ENCODE results near the gene PIMREG.

DNA sequence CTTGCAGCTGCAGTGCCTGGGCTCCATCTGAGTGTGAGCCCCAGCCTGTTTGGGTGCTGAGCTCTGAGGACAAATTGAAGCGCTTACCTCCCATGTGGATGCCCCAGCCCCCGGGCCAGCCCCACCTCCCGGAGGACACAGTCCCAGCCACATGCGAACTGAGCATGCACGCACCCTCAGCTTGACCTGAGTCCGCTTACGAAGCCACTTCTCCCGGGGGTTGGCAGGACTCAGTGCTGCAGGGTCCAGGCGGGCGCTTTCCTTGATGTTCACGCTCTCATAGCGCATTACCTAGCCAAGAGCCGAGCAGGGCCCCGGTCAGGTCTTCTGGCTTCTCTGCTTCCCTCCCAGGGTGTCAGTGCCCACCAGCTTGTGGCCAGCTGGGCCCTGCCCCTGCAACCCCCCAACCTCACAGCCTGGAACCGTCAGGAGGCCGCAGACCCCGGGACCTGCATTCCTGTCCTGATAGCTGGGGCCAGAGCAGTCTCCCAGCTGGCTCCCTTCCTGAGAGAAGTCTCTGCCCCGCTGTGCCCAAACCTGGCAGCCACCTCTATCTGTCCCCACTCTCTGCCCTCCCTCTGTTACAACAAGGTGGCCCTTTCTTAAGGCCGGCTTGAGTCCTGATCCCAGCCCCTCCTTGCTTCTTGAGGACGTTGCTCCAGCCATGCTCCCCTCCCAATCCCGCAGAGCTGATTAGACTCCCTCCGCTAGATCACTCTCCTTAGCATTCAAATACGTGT, 24.0 kb downstream of the PIMREG start:
- TF ChIP-seq, protein P1, sequence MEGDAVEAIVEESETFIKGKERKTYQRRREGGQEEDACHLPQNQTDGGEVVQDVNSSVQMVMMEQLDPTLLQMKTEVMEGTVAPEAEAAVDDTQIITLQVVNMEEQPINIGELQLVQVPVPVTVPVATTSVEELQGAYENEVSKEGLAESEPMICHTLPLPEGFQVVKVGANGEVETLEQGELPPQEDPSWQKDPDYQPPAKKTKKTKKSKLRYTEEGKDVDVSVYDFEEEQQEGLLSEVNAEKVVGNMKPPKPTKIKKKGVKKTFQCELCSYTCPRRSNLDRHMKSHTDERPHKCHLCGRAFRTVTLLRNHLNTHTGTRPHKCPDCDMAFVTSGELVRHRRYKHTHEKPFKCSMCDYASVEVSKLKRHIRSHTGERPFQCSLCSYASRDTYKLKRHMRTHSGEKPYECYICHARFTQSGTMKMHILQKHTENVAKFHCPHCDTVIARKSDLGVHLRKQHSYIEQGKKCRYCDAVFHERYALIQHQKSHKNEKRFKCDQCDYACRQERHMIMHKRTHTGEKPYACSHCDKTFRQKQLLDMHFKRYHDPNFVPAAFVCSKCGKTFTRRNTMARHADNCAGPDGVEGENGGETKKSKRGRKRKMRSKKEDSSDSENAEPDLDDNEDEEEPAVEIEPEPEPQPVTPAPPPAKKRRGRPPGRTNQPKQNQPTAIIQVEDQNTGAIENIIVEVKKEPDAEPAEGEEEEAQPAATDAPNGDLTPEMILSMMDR (IDR thresholded peaks at IDR 0.05), result no peak
- no peak for TF ChIP-seq POLR2A (IDR thresholded peaks at IDR 0.05)
- TF ChIP-seq POLR2AphosphoS5 (IDR thresholded peaks at IDR 0.05), result no peak

All from breast epithelium (tissue), 3 donors.